GM21367 (cell line): Measurements from ENCODE around the gene DAP.
"Not testable (repeated sequence)": the region's sequence is repeated elsewhere in the genome, so short reads cannot be mapped to it uniquely, and the experiment has no call there.

Experiments used
- ATAC-seq: cut with Tn5 transposase; IDR thresholded peaks from one replicate; pipeline ENCODE4 v1.9.1; 2021; ENCODE audit not compliant: unreplicated experiment

The DAP gene

DNA sequence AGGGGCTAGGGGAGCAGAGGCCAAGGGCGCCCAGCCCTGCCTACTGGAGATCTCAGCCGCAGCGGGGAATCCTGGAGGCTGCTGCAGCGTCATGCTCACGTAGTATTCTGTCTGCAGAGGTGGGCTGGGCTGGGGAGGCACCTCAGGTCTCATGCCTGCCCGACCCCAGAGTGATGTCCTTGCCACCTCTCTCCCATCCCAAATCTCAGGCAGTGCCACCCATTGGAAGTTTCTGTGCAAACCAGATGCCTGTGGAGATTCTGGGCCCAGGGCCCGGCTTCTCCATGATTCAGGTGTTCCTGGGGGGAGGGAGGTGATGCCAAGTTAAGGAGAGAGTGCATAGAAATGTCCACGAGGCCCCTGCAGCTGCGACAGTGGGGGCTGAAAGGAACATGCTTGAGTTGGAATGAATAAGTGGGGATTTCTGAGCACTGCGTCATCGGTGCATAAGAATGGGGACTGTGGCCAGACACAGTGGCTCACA, 125.1 kb downstream of the DAP start:
- no peak for ATAC-seq

- peak; percentile 63 for ATAC-seq
Measured at GRCh38 chr5:10635257-10635866, 125.7 kb downstream of the DAP start.

DNA sequence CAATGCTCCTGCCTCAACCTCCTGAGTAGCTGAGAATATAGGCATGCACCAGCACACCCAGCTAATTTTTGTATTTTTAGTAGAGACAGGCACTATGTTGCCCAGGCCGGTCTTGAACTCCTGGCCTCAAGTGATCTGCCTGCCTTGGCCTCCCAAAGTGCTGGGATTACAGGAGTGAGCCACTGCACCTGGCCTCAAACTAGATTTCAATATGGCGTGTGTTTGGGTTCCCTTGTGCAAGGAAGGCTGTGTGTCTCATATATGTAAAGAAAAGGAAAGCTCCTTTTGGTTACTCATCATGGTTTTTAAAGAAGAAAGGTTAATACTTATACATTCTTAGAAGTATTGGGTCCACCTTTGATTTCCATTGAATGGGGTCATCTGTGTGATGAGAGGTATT, 126.5 kb downstream of the DAP start:
- no peak for ATAC-seq

DNA sequence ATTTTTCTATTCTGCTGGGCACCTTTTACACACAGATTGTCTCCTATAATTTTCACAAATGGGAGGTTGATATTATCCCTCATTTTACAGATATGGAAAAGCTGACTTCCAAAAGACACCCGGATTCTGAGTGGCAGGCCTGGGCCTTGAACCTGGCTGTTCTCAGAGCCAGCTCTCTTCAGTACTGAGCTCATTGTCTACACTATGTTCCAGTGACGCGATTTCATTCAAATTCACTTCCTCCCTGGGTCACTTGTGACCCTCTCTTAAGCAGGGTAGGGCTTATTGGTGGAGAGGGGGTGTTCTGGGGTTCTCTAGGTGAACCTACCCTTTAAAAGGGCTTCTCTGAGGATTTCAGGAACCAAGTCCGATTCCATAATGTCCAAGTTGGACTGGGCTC, 127.0 kb downstream of the DAP start:
- ATAC-seq: no peak

DNA sequence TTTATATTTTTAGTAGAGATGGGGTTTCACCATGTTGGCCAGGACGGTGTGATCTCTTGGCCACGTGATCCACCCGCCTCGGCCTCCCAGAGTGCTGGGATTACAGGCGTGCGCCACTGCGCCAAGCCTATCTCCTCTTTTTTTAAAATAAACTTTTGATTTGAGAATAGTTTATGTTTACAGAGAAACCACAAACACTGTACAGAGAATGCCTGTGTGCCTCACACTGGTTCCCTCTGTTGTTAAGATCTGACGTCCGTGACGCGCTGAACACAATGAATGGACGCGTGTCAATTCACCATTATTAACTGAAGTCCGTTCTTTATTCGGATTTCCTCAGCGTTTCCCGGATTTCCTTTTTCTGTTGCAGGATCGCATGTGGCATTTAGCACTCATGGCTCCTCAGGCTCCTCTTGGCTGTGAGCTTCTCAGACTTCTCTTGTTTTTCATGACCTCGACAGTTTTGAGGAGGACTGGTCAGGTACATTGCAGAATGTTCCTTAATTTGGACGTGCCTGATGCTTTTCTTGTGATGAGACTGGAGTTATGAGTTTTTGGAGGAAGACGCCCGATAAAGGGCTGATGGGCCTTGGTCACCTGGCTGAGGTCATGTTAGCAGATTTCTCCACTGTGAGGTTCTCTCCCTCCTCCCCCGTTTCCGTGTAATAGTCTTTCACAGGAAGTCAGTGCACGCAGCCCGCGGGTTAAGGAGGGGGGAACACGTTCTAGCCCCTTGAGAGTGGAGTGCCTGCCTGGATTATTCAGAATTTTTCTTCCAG, 127.6 kb downstream of the DAP start:
- ATAC-seq: no peak

GRCh38 chr5:10632110-10632761, 128.8 kb downstream of the DAP start:
- peak; percentile 37 for ATAC-seq

GRCh38 chr5:10631316-10631996, 129.6 kb downstream of the DAP start:
- peak; percentile 2 for ATAC-seq

DNA sequence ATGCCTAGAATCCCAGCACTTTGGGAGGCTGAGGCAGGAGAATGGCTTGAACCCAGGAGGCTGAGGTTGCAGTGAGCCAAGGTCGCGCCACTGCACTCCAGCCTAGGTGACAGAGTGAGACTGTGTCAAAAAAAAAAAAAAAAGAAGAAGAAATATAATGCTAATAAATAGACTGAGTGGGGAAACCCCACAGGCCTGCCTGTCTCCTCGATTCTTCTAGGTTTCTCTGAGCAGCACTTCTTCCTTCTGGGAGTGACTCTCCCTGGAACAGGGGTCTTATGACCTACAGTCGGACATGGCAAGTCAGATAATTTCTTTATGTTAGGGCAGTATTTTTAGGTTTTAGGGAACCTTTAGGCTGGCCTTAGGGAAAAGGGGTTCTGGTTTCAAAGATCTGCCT, 130.3 kb downstream of the DAP start:
- not testable (repeated sequence) for ATAC-seq

DNA sequence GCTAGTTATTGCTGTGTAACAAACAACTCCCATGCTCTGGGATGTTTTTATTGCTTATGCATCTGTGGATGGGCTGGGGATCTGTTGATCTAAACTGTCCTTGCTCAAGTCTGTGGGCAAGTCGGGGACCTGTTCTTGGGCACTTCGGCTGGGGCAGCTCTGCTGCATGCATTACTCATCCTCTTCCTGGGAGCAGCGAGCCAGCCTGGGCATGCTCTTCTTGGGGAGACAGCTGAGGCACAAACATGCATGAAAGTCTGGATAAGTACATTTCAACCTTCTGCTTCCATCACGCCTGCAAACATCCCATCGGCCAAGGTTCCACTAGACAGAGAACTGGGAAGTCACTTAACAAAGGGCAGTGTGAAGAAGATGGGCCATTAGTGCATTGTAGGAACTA, 130.9 kb downstream of the DAP start:
- ATAC-seq: no peak

DNA sequence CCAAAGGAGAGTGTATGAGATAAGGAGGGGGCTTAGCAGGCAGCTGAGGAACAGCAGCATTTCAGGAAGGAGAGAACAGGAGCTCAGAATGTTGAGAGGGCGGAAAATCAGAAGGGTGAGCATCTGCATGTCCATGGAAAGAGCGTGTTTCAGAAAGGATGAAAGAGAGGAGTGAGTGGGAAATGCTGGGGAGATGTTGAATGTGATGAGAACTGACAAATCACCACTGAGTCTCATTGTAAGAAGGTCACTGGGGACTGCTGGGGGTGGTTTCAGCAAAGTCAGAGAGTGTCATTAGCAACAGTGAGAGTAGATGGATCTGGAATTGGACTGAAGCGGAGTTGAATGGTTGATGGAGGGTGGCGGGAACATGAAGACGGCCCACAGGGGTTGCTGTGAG, 131.4 kb downstream of the DAP start:
- no peak for ATAC-seq
